Testis (tissue), 2 donors: Measurements from ENCODE around the gene GAGE13.

Source experiments
- CTCF ChIP-seq, 3 experiments: fragments of 450-650 bp in 2 of 3; fragments of 200-600 bp in 1 of 3; sonication (generic) in 1 of 3; IDR thresholded peaks; one replicate each; pipeline ENCODE4 v1.5.1; 2016 to 2019; ENCODE audit warnings: antibody characterized with exemption in 3 of 3, mild to moderate bottlenecking in 2 of 3, moderate library complexity in 1 of 3
- POLR2A ChIP-seq: fragments of 450-650 bp; IDR thresholded peaks from one replicate; pipeline ENCODE4 v1.6.1; 2017; ENCODE audit warnings: antibody characterized with exemption, mild to moderate bottlenecking, moderate library complexity

- TF ChIP-seq CTCF (IDR thresholded peaks at IDR 0.05) = peak; percentile 48 to 56 (median 50)
- TF ChIP-seq POLR2A = no peak
These were observed 39.6 kb upstream of the GAGE13 start for GRCh38 chrX:49291615-49292337.
